Activated CD4-positive, alpha-beta memory T cell treated with anti-CD3 and anti-CD28 coated beads for 36 hours (primary cell): ENCODE measurements around the gene MINAR1. TPM values are rescaled to one million over a fixed set of nuclear protein-coding genes. Genes with fewer than 3 reads are reported as not detected.

ENCODE experiments used
- CTCF ChIA-PET: fragments of 350-600 bp; sonication (Branson Sonifier 250); formaldehyde crosslinking; loops from one replicate; lab custom pipeline; 2021; ENCODE audit warnings: antibody characterized with exemption, inconsistent platforms; lab: Charles Lee
- POLR2A ChIA-PET: fragments of 350-600 bp; sonication (Branson Sonifier 250); formaldehyde crosslinking; loops from one replicate; lab custom pipeline; 2021; ENCODE audit warnings: antibody characterized with exemption; lab: Charles Lee
- DNase-seq: peaks from one replicate; pipeline ENCODE4 v3.0.0-alpha.2; 2020
- H3K27ac Mint-ChIP-seq: one replicate; pipeline ENCODE4 v1.8.0; 2021; ENCODE audit warnings: mixed read lengths
- H3K27me3 Mint-ChIP-seq: one replicate; pipeline ENCODE4 v1.8.0; 2021; ENCODE audit warnings: mixed read lengths
- H3K36me3 Mint-ChIP-seq: one replicate; pipeline ENCODE4 v1.8.0; 2021; ENCODE audit warnings: mixed read lengths
- H3K4me1 Mint-ChIP-seq: one replicate; pipeline ENCODE4 v1.8.0; 2021; ENCODE audit warnings: low read depth, mixed read lengths
- H3K4me3 Mint-ChIP-seq: one replicate; pipeline ENCODE4 v1.8.0; 2021; ENCODE audit warnings: mild to moderate bottlenecking, mixed read lengths
- H3K9me3 Mint-ChIP-seq: one replicate; pipeline ENCODE4 v1.8.0; 2021; ENCODE audit warnings: mixed read lengths
- intact Hi-C: fragments of 100-400 bp; cut with micrococcal nuclease; formaldehyde crosslinking; loops from one replicate; pipeline ENCODE4 v1.15.1; 2023
- total RNA-seq, 2 experiments: library from RNA; stranded (reverse); gene quantifications; one replicate each; pipeline ENCODE4 v1.2.3, GENCODE V29; 2021

The MINAR1 gene, protein sequence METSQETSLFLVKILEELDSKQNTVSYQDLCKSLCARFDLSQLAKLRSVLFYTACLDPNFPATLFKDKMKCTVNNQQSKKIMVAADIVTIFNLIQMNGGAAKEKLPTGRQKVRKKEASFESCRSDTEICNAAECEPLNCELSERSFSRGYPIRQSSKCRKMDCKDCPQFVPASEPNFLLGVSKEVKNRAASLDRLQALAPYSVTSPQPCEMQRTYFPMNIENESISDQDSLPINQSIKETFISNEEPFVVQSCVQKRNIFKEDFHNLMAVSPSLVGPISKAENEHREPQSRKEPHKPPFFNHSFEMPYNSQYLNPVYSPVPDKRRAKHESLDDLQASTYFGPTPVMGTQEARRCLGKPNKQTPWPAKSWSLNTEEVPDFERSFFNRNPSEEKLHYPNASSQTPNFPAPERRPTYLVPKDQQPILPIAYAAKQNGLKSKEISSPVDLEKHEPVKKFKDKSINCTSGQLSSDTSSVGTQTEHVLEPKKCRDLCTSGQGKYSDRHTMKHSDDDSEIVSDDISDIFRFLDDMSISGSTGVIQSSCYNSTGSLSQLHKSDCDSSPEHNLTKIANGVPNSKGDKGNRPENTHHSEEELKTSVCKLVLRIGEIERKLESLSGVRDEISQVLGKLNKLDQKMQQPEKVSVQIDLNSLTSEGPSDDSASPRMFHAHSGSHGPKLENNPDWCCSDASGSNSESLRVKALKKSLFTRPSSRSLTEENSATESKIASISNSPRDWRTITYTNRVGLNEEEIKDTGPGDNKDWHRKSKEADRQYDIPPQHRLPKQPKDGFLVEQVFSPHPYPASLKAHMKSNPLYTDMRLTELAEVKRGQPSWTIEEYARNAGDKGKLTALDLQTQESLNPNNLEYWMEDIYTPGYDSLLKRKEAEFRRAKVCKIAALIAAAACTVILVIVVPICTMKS
- total RNA-seq: under 1 TPM; 0.29 to 0.31 TPM

DNA sequence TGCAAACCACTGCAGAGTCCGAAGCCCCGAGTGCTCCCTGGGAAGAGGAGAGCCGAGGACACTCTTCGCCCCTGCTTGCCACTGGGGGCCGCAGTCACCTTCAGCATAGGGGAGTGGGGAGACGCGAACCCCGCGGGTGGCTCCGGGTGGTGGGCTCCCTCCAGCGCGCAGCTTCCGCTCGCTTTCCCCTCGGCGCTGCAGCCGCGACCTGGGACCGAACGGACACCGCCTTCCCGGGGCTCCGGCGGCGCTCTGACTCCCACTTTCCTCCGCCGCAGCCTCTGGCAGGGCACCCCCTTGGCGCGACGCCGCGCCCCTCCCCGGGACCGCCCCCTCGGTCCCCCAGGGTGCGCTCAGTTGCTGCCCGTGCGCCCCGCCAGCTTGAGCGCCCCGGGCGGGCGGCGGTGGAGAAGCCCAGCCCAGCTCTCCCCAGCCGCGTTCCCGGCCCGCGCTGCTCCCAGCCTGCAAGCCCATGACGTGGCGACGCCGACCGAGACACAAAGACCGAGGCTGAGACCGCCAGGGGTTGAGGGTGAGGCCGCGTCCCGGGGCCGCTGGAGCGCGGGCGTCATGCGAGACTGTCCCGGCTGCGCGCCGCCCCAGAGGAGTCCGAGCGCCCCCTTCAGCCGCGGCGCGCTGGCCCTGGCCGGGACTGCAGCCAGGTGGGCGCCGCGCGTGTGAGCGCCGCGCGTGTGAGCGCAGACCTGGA is at the start of gene MINAR1:
TSS of gene MINAR1 (plus strand) at position 701 of the 709 bp plus-strand sequence. CDS start 23,812 bp downstream, outside the sequence.
- H3K27ac Mint-ChIP-seq: no peak within 1 kb of the TSS
- ChIA-PET CTCF (interaction anchor here (1.4 to 2.1 kb wide), 2 partner anchors 51 to 164 kb away, joined by 4 to 5 read pairs; no protein-coding TSS in a partner anchor), POLR2A (interaction anchor here (0.6 kb wide), 1 partner anchor 575 kb away, joined by 5 read pairs; no protein-coding TSS in a partner anchor)
- peaks cover 48% of the 10 kb centered on the region for H3K27me3 Mint-ChIP-seq
- H3K9me3 Mint-ChIP-seq: no peaks in the 10 kb centered on the region
- peaks cover 6% of the 10 kb centered on the region for H3K4me1 Mint-ChIP-seq
- no peak for DNase-seq
- H3K4me3 Mint-ChIP-seq: no peak within 1 kb of the TSS
- intact Hi-C loops: no loop called here
- H3K36me3 Mint-ChIP-seq: no peaks in the 10 kb centered on the region

- CTCF ChIA-PET: interaction anchor here (1.5 kb wide), 1 partner anchor 54 kb away, joined by 4 read pairs; no protein-coding TSS in a partner anchor
- no peaks in the 10 kb centered on the region for H3K4me1 Mint-ChIP-seq
- peaks cover 4% of the 10 kb centered on the region for H3K36me3 Mint-ChIP-seq
- no peak overlapping the region for H3K27ac Mint-ChIP-seq
- no peak for DNase-seq
- POLR2A ChIA-PET: no interaction called here
- H3K4me3 Mint-ChIP-seq: no peak overlapping the region
- no peaks in the 10 kb centered on the region for H3K27me3 Mint-ChIP-seq
- no peaks in the 10 kb centered on the region for H3K9me3 Mint-ChIP-seq
- intact Hi-C loops: no loop called here
Observed at GRCh38 chr15:79394231-79394630, 37.9 kb upstream of the MINAR1 start.

DNA sequence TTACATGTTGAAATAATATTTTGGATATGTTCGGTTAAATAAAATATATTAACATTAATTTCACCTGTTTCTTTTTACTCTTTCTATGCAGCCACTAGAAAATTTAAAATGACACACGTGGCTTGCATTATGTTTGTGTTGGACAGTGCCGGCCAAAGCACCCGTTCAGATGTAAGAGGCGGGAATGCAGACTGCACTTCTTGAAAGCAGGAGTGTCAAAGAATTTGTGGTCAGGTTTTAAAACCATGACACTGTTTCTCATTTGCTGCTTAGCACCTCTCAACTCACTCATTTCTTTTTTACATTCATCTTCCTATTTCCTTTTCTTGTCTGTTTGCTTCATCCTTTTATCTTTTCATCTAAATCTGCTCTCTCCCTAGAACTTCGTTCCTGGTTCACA is 35.3 kb upstream of the MINAR1 start:
- H3K4me3 Mint-ChIP-seq: no peak overlapping the region
- intact Hi-C loops: no loop called here
- H3K27me3 Mint-ChIP-seq: no peaks in the 10 kb centered on the region
- ChIA-PET POLR2A (no interaction called here), CTCF (no interaction called here)
- H3K27ac Mint-ChIP-seq: no peak overlapping the region
- peaks cover 4% of the 10 kb centered on the region for H3K36me3 Mint-ChIP-seq
- no peaks in the 10 kb centered on the region for H3K9me3 Mint-ChIP-seq
- no peaks in the 10 kb centered on the region for H3K4me1 Mint-ChIP-seq
- DNase-seq: no peak

GRCh38 chr15:79397269-79397910 is 34.7 kb upstream of the MINAR1 start:
- intact Hi-C loops: no loop called here

GRCh38 chr15:79399606-79400005 is 32.5 kb upstream of the MINAR1 start:
- Mint-ChIP-seq H3K27me3 (no peaks in the 10 kb centered on the region), H3K27ac (no peak overlapping the region), H3K4me3 (no peak overlapping the region), H3K9me3 (no peaks in the 10 kb centered on the region), H3K4me1 (no peaks in the 10 kb centered on the region), H3K36me3 (peaks cover 4% of the 10 kb centered on the region)
- ChIA-PET CTCF (interaction anchor here (1.7 kb wide), 1 partner anchor 20 kb away, joined by 4 read pairs; no protein-coding TSS in a partner anchor), POLR2A (no interaction called here)
- intact Hi-C loops: no loop called here
- DNase-seq: no peak

More at GRCh38 chr15:79397269-79397910, 34.7 kb upstream of the MINAR1 start:
- Mint-ChIP-seq H3K4me3 (no peak overlapping the region), H3K9me3 (no peaks in the 10 kb centered on the region), H3K4me1 (no peaks in the 10 kb centered on the region), H3K27me3 (no peaks in the 10 kb centered on the region), H3K27ac (no peak overlapping the region), H3K36me3 (peaks cover 4% of the 10 kb centered on the region)
- ChIA-PET POLR2A (no interaction called here), CTCF (no interaction called here)
- DNase-seq: no peak

DNA sequence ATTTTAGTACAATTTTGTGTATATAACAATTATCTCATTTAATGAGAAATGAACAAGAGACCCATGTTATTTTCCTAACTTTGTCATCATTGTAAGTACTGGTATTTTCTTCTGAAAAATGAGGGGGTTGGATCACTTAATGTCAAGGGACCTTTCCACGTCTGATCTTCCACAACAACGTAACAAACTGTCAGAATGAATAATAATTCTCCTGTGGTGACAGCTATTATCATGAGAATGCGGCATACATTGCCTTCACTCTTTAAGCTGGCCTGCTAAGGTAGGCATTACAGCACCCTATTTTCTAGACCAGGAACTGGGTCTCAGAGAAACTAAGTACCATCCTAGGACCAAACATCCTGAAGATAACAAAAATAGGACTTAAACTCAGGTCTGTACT is 31.5 kb upstream of the MINAR1 start:
- ChIA-PET CTCF (no interaction called here), POLR2A (no interaction called here)
- Mint-ChIP-seq H3K36me3 (peaks cover 4% of the 10 kb centered on the region), H3K4me3 (no peak overlapping the region), H3K27me3 (no peaks in the 10 kb centered on the region), H3K9me3 (no peaks in the 10 kb centered on the region), H3K27ac (no peak overlapping the region), H3K4me1 (no peaks in the 10 kb centered on the region)
- intact Hi-C loops: no loop called here
- DNase-seq: no peak

DNA sequence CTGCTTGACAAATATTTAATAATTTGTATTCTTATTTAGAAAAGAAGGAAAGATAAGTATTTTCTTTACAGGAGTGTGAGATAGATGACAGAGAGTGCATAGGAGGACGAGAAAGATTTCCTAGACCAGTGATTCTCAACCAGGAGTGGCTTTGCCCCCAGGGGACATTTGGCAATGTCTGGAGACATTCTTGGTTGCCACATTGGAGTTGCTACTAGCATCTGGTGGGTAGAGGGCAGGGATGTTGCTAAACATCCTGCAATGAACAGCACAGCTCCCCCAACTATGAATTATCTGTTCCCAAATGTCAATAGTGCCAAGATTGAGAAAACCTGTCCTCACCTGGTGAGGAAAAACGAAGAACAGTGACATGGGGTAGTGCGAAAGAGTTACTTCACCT is 30.8 kb upstream of the MINAR1 start:
- Mint-ChIP-seq H3K9me3 (no peaks in the 10 kb centered on the region), H3K27ac (no peak overlapping the region), H3K27me3 (no peaks in the 10 kb centered on the region), H3K4me3 (no peak overlapping the region), H3K4me1 (no peaks in the 10 kb centered on the region), H3K36me3 (peaks cover 4% of the 10 kb centered on the region)
- ChIA-PET CTCF (no interaction called here), POLR2A (no interaction called here)
- intact Hi-C loops: no loop called here
- no peak for DNase-seq

- H3K27me3 Mint-ChIP-seq: no peaks in the 10 kb centered on the region
- no peak overlapping the region for H3K4me3 Mint-ChIP-seq
- ChIA-PET POLR2A (no interaction called here), CTCF (no interaction called here)
- no peak for DNase-seq
- no peaks in the 10 kb centered on the region for H3K9me3 Mint-ChIP-seq
- H3K4me1 Mint-ChIP-seq: no peaks in the 10 kb centered on the region
- intact Hi-C loops: no loop called here
- H3K27ac Mint-ChIP-seq: no peak overlapping the region
- H3K36me3 Mint-ChIP-seq: peaks cover 4% of the 10 kb centered on the region
Observed at GRCh38 chr15:79402136-79402535, 30.0 kb upstream of the MINAR1 start.

DNA sequence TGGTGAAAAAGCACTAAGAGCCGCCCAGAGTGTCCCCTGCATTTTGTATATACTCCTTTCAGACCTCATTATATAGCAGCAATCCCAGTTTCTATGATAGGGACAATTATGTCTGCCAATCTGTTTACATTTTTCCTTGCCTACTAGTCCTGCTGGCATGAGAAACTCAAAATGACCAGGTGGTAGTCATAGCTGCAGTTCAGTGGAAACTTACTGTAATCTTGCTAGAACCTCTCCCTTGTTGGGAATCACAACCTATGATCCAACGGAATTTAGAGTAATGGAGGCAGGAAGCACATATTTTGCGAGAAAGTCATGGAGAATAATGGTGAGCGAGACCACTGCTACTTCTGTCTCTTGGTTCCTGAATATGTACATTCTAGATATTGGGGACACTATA is 28.6 kb upstream of the MINAR1 start:
- no peaks in the 10 kb centered on the region for H3K4me1 Mint-ChIP-seq
- DNase-seq: no peak
- H3K36me3 Mint-ChIP-seq: peaks cover under 1% of the 10 kb centered on the region
- H3K27me3 Mint-ChIP-seq: no peaks in the 10 kb centered on the region
- no peak overlapping the region for H3K27ac Mint-ChIP-seq
- ChIA-PET CTCF (no interaction called here), POLR2A (no interaction called here)
- no peak overlapping the region for H3K4me3 Mint-ChIP-seq
- no peaks in the 10 kb centered on the region for H3K9me3 Mint-ChIP-seq
- intact Hi-C loops: no loop called here

- no peaks in the 10 kb centered on the region for H3K27me3 Mint-ChIP-seq
- H3K9me3 Mint-ChIP-seq: no peaks in the 10 kb centered on the region
- H3K4me1 Mint-ChIP-seq: no peaks in the 10 kb centered on the region
- intact Hi-C loops: no loop called here
- POLR2A ChIA-PET: no interaction called here
- CTCF ChIA-PET: no interaction called here
- no peaks in the 10 kb centered on the region for H3K36me3 Mint-ChIP-seq
- no peak overlapping the region for H3K27ac Mint-ChIP-seq
- DNase-seq: no peak
- no peak overlapping the region for H3K4me3 Mint-ChIP-seq
Observed at GRCh38 chr15:79406210-79406609, 25.9 kb upstream of the MINAR1 start.

- no peak for DNase-seq
- CTCF ChIA-PET: no interaction called here
- Mint-ChIP-seq H3K9me3 (no peaks in the 10 kb centered on the region), H3K27ac (no peak overlapping the region), H3K4me3 (no peak overlapping the region), H3K4me1 (no peaks in the 10 kb centered on the region), H3K27me3 (no peaks in the 10 kb centered on the region), H3K36me3 (peaks cover 11% of the 10 kb centered on the region)
- POLR2A ChIA-PET: no interaction called here
- intact Hi-C loops: no loop called here
Observed at GRCh38 chr15:79408041-79408440, 24.1 kb upstream of the MINAR1 start.
